ENCODE results near the gene CNFN. TPM values are rescaled to one million over a fixed set of nuclear protein-coding genes. Genes with fewer than 3 reads are reported as not detected.

Gene CNFN, protein sequence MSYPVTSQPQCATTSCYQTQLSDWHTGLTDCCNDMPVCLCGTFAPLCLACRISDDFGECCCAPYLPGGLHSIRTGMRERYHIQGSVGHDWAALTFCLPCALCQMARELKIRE
- total RNA-seq (2013; cell fraction: nucleolus; rRNA removed), result not detected in 2 replicates
- total RNA-seq (2014; rRNA removed), result not detected in 2 replicates
- not detected in 2 replicates for total RNA-seq (2014; rRNA removed; fragmentation: Illumina TruSeq; extraction: Trizol)
- total RNA-seq (2021), result not detected in 2 replicates
- not detected for polyA plus RNA-seq (2011; ENCODE audit: low read depth)
- not detected in 2 replicates for polyA plus RNA-seq (2011; rRNA removed)
- polyA plus RNA-seq (2011; cell fraction: cytosol; rRNA removed), result 0.60 and 0.78 TPM in 2 replicates
- polyA plus RNA-seq (2011; cell fraction: nucleus; rRNA removed), result 0.38 TPM in 1 of 2 replicates, not detected in the other
- polyA plus RNA-seq (2012), result 0.38 and 0.51 TPM in 2 replicates
- not detected in 2 replicates for polyA plus RNA-seq (2014; fragmentation: Illumina TruSeq; extraction: Trizol)
- not detected for polyA plus RNA-seq (2014; fragmentation: Nextera tagmentation; extraction: Ambion mirVana)
- not detected in 2 replicates for polyA plus RNA-seq (2014; rRNA removed)
- under 1 TPM in 1 of 2 experiments, not detected in 1; 0.60 TPM for polyA plus RNA-seq (2016; fragmentation: Nextera tagmentation; extraction: Ambion mirVana)
- not detected in 2 replicates for polyA minus RNA-seq (2011; rRNA and poly(A)+ RNA removed)
- polyA minus RNA-seq (2011; cell fraction: cytosol; rRNA and poly(A)+ RNA removed), result not detected in 2 replicates
- polyA minus RNA-seq (2011; cell fraction: nucleus; rRNA and poly(A)+ RNA removed), result not detected in 2 replicates
- Bru-seq, nascent RNA, result percentile 8 among the genes with signal in this experiment
- BruChase-seq, experiment 1, labeled RNA remaining after a 6-hour chase, result not detected
- BruChase-seq, experiment 2, labeled RNA remaining after a 2-hour chase, result percentile 15 among the genes with signal in this experiment
- long read RNA-seq, experiment 1, result 0 reads
- long read RNA-seq, experiment 2, result 0 reads

DNA sequence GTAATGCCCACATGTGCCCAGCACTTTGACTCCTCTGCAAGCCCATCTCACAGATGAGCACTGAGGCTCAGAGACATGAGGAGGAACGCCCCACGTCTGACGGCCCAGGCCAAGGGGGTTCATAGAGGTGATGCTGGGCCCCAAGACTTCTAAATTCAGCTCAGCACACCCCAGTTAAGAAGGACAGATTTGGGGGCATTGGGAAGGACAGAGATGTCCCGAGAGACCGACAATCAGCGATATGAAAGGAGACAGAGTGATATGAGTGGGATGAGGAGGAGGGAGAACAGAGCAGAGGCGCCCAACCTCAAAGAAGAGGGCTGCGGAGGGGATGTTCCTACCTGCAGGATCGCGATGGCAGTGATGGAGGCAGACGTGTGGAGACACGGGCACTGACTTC lies at the start of gene CNFN:
Gene CNFN, minus strand, starts transcription at position 399 of the 400 bp plus-strand sequence. CDS start 1,260 bp downstream, outside the sequence.
- POLR2A ChIA-PET, result no interaction called here
- Histone ChIP-seq H3K27ac (ENCODE audit: control insufficient read depth, insufficient read depth) (no peak within 1 kb of the TSS), H3K79me2 (ENCODE audit: control insufficient read depth, insufficient read depth, low read length) (no peaks in the 10 kb centered on the region), H3K4me1 (ENCODE audit: control insufficient read depth, insufficient read depth, low read length) (no peaks in the 10 kb centered on the region), H3K27me3 (replicated peaks in 1 of 2; ENCODE audit: control insufficient read depth in 2 of 2, insufficient read depth in 2 of 2, low read length in 1 of 2) (peaks cover 0 to 2% of the 10 kb centered on the region in 2 experiments; a peak in 2 of 4 replicates), H3K36me3 (ENCODE audit: control insufficient read depth in 2 of 2, insufficient read depth in 2 of 2, low read length in 1 of 2) (no peaks in the 10 kb centered on the region), H2AFZ (ENCODE audit: control insufficient read depth, low read depth, low read length) (no peak within 1 kb of the TSS), H3K4me3 (no peak within 1 kb of the TSS), H3K9me3 (replicated peaks; ENCODE audit: control insufficient read depth, insufficient read depth, low read length) (no peaks in the 10 kb centered on the region), H3K4me2 (ENCODE audit: control insufficient read depth, insufficient read depth) (no peak within 1 kb of the TSS), H3K9ac (ENCODE audit: control insufficient read depth, insufficient read depth, low read length) (no peak within 1 kb of the TSS), H4K20me1 (ENCODE audit: control insufficient read depth, insufficient read depth) (no peaks in the 10 kb centered on the region)
- DNase-seq (ENCODE audit: low read depth, low spot score), result no peak
- CTCF ChIA-PET, result no interaction called here
- FAIRE-seq, result no peak
- WGBS (ENCODE audit: insufficient coverage, insufficient replicate concordance, low lambda C conversion rate, missing lambda C conversion rate), result 38% methylated on average over 10 of the region's 12 CpGs
- in situ Hi-C loops (cut with MboI) (no loop called here), intact Hi-C loops (cut with micrococcal nuclease; ENCODE audit: unreplicated experiment) (no loop called here)
- BruUV-seq (replicated peaks), result no TSS peak
- RAD21 ChIA-PET (ENCODE audit: unreplicated experiment), result no interaction called here
- SMC1A ChIA-PET (ENCODE audit: uncharacterized antibody, unreplicated experiment), result interaction anchor here (0.5 kb wide), 1 partner anchor 533 kb away, joined by 3 read pairs; no protein-coding TSS in a partner anchor
- no peak for ATAC-seq
- TF ChIP-seq SMC3 (IDR thresholded peaks at IDR 0.05; ENCODE audit: borderline replicate concordance, low read length), result no peak
- no peak for TF ChIP-seq ATF7 (IDR thresholded peaks at IDR 0.05; ENCODE audit: low read depth)
- TF ChIP-seq GATAD2B (conservative IDR thresholded peaks at IDR 0.05; ENCODE audit: low read depth), result no peak
- no peak for TF ChIP-seq NFXL1 (IDR thresholded peaks at IDR 0.05; ENCODE audit: borderline replicate concordance)
- no peak for TF ChIP-seq PAX5 (IDR thresholded peaks at IDR 0.05; ENCODE audit: borderline replicate concordance, low read depth, low read length)
- TF ChIP-seq SP1 (IDR thresholded peaks at IDR 0.05; ENCODE audit: low read depth, low read length), result no peak
- TF ChIP-seq, protein P1, sequence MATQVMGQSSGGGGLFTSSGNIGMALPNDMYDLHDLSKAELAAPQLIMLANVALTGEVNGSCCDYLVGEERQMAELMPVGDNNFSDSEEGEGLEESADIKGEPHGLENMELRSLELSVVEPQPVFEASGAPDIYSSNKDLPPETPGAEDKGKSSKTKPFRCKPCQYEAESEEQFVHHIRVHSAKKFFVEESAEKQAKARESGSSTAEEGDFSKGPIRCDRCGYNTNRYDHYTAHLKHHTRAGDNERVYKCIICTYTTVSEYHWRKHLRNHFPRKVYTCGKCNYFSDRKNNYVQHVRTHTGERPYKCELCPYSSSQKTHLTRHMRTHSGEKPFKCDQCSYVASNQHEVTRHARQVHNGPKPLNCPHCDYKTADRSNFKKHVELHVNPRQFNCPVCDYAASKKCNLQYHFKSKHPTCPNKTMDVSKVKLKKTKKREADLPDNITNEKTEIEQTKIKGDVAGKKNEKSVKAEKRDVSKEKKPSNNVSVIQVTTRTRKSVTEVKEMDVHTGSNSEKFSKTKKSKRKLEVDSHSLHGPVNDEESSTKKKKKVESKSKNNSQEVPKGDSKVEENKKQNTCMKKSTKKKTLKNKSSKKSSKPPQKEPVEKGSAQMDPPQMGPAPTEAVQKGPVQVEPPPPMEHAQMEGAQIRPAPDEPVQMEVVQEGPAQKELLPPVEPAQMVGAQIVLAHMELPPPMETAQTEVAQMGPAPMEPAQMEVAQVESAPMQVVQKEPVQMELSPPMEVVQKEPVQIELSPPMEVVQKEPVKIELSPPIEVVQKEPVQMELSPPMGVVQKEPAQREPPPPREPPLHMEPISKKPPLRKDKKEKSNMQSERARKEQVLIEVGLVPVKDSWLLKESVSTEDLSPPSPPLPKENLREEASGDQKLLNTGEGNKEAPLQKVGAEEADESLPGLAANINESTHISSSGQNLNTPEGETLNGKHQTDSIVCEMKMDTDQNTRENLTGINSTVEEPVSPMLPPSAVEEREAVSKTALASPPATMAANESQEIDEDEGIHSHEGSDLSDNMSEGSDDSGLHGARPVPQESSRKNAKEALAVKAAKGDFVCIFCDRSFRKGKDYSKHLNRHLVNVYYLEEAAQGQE (IDR thresholded peaks at IDR 0.05; ENCODE audit: low read depth, low read length), result no peak
- no peak for TF ChIP-seq PAX8 (IDR thresholded peaks at IDR 0.05)
- TF ChIP-seq ZSCAN29 (IDR thresholded peaks at IDR 0.05), result no peak
- TF ChIP-seq NR2C2 (IDR thresholded peaks at IDR 0.05; ENCODE audit: borderline replicate concordance, control insufficient read depth, insufficient read length, low read depth), result no peak
- TF ChIP-seq TCF12 (IDR thresholded peaks at IDR 0.05; ENCODE audit: low read depth, low read length), result no peak

Measured in GM12878 (cell line).